NOMO-1 treated with DMSO at 0.1 percent for 48 hours (cell line): ENCODE data around the gene MAP6D1.

Source experiments
- DNase-seq: peaks from one replicate; lab custom pipeline; 2025; ENCODE audit not compliant: unreplicated experiment; lab: John Stamatoyannopoulos, UW

Gene MAP6D1

DNA sequence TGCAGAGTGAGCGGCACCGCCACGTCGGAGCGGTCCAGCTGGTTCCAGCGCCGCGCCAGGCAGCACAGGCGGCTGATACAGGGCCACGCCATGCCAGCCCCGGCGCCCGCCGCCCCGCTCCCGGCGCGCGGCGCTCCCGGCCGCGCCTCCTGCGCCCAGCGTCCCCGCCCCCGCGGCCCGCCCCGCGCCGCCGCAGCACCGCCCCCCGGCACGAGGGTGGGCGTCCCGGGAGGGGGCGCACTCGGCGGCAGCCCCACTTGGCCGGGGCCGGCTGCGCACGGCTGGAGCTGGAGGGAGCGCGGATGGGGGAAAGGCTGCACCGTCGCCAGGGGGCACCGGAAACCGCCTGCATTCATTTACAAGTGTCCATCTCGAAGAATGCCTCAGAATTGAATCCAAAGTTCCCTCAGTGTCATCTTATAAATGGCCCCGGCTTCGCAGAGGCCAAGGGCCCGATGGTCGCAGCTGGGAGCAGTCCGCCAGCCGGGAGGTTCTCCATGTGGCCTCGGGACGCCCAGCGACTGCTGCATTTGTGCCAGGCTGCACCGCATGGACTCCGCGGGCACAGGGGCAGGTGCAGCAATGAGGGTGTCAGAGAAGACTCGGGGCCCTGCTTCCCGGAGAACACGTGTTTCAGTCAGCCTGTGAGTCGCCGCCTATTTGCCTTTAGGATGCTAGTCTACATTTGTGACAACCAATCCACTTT, at the start of gene MAP6D1:
TSS of gene MAP6D1 (minus strand) at position 122 of the 706 bp plus-strand sequence. CDS start at position 92, 30 bp downstream.
- DNase-seq, result peak; percentile 78

DNA sequence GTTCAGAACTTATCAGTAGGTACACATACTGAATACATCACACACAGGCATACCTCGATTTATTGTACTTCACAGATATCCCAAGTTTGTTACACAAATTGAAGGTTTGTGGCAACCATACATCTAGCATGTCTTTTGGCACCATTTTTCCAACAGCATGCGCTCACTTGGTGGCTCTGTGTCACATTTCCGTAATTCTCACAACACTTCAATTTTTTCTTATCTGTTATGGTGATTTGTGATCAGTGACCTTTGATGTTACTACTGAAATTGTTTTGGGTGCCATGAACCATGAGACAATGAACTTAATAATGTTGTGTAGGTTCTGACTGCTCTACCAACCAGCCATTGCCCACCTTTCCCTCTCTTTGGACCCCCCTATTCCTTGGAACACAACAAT, 48.5 kb upstream of the MAP6D1 start:
- DNase-seq, result no peak

DNA sequence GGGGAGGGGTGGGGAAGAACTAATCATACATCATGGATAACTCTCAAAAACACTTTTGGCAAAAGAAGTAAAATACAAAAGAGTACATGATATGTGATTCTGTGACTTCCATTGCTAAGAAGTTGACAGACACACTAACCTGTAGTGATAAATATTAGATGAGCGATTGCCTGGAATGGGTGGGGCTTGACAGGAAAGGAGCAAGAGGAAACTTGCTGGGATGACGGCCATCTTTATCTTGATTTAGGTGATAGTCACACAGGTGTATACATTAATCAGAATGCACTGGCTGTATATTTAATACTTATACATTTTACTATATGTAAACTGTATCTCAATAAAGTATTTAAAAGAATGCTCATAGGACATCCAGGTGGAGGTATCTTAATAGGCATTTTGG, 46.2 kb upstream of the MAP6D1 start:
- no peak for DNase-seq

DNA sequence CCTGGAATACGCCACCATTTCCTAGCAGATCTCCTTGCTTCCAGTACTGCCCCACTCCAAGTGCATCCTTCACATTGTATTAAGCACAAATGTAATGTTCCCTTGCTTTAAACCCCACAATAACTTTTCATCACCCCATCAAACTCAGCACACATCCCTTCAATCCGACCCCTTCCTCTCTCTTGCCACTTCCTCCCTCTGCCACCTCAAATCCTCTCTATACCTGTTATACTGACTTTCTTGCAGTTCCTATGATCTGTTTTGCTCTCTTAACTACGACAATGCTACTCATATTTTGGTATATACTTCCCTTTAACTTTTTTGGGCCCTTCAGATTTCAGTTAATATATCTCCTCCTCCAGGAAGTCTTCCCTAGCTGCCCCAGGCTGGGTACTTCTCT, 45.2 kb upstream of the MAP6D1 start:
- no peak for DNase-seq

DNA sequence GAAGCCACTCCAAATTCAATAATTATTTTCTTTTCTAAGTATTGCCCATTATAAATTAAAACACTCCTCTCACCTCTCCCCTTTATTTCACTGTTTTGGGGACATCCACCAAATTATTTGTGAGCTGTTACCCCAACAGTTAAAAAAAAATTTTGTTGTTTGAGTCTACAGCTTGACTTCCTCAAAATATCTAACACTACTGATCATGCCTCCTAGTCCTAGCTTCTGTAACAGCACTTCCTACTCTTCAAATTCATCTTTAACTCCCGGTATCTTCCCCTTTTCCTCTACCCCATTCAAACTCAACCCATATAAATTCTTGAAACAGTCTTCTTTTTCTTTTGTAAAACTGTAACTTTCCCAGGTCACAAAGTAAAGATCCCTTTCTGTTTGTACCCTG, 43.4 kb upstream of the MAP6D1 start:
- DNase-seq, result peak; percentile 90

DNA sequence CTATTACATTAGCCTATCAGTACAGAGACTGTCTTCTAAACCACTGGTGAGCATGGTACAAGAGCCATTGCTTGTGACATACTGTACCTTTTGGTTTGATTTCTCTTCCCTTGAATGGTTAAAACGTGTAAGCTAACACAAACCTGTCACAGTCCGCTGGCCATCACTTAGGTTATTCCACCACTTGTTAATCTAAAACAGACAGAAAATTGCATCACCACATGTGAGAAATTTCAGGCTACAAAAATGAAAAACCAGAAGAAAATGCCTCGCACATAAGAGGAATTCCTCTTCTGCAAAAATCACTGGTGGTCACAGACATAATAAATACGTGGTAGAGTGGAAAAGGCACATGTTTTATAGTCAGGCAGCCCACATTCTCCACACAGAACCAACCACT, 37.2 kb upstream of the MAP6D1 start:
- no peak for DNase-seq

DNA sequence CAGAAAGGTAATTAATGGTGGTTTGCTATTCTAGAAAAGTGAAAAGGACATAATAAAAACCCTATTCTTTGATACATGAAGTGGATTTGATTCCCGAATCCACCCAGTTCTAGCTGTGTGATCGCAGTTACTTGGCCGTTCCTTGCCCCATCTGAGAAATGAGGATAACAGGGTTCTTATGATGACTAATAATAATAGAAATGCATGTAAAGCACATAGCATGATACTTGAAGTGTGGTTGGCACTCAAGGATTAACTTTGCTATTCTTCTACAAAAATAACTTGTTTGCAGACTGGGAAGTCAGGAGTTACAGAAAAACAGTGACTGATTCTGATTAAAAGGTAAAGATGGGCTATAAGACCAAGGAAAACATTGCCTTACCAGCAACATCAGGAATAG, 32.5 kb upstream of the MAP6D1 start:
- no peak for DNase-seq

DNA sequence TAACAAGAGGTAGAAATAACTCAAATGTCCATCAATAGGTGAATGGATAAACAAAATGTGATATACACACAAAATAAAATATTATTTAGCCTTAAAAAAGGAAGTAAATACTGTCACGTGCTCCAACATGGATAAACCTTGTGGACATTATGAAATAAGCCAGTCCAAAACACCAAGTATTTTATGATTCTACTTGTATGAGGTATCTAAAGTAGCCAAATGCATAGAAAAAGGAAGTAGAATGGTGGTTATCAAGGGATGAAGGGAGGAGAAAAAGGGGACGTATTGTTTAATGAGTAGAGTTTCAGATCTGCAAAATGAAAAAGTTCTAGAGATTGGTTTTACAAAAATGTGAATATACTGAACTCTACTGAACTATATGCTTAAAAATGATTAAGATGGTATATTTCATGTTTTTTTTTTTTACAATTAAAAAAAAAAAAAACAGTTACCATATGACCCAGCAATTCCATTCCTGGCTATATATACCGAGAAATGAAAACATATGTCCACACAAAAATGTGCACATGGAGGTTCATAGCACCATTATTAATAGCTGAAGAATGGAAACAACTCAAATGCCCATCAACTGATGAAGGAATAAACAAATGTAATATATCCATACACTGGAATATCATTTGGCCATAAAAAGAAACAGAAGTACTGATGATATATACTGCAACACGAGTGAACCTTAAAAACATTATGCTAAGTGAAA, 29.1 kb upstream of the MAP6D1 start:
- peak; percentile 83 for DNase-seq

DNA sequence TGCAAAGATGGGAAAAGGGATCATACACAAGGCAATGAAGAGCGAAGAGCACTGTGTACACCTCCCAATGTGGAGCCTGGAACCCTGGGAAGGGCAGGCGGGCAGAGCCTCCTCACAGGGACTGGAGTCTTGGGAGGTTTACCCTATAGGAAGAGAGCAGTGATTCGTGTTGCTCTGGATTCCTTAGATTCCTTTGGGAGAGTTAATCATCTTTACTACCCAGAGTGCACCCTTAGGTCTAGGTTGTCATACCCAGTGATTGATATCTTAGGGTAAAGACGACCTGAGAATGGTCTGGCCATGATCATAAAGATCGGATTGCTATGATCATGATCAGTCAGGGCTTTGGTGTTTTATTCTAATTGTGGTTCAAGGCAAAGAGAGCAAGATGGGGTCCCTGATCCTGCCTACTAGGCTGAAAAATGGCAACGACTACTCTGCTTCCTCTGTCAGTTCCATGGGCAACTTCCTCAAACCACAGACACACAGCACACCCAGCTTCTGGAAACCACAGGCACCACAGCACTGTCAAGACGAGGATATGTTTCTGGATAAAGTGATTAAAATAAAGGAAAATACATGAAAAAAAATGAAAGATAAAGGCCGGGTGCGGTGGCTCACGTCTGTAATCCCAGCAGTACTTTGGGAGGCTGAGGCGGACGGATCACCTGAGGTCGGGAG, 20.4 kb upstream of the MAP6D1 start:
- DNase-seq, result peak; percentile 38

DNA sequence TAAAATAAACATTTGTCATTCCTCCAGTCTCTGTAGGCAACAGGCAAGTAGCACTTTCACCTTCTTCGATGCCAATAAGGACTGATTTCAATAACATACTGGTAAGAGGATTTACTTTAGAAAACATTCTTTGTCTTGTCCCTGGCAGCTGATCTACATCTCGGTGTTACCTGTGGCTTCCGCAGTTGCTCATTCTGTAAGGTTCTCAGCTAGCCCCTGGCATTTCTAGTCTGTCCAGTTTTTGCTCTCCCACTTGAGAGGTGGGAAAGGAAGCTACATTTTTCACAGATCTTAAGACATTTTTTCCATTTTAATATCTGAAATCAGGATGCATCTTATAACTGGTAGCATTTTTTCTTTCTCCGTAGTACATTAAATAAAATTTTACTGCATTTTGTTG, 19.7 kb upstream of the MAP6D1 start:
- no peak for DNase-seq

DNA sequence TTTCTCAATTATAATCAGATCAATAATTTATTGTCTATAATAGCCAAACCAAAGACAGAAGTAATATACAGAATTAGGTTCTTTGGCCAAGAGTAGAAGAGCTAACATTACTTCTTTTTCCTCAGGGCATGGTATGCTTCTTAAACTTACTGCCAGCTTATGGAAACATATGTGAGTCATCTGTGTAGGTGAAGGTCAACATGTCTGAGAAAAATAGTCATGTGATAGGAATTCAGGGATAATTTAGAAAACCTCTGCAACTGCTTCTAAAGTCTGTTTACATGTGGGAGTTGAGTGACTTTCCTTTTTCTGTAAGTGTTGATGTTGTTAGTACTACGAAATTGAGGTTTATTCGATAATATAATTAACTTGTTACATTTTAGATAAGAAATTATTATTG, 19.2 kb upstream of the MAP6D1 start:
- no peak for DNase-seq

DNA sequence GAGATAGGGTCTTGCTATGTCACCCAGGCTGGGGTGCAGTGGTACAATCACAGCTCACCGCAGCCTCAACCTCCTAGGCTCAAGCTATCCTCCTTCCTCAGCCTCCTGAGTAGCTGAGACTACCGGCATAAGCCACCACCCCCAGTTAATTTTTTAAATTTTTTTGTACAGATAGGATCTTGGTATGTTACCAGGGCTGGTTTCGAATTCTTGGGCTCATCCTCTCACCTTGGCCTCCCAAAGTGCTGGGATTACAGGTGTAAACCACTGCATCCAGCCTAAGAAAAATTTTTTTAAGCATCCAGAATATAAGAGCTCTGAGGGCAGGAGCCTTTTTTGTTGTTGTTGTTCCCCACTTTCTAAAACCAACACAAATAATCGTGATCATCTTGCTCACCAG, 14.4 kb upstream of the MAP6D1 start:
- no peak for DNase-seq

DNA sequence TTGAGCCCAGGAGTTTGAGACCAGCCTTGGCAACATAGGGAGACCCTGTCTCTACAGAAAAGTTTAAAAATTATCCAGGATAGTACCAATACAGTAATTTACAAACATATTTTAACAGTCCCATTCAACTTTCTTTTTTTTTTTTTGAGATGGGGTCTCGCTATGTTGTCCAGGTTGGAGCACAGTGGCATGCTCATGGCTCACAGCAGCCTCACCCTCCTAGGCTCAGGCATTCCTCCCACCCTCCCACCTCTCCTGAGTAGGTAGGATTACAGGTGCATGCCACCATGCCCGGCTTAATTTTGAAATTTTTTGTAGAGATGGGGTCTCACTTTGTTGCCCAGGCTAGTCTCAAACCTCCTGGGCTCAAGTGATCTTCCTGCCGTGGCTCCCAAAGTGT, 12.5 kb upstream of the MAP6D1 start:
- DNase-seq, result no peak

DNA sequence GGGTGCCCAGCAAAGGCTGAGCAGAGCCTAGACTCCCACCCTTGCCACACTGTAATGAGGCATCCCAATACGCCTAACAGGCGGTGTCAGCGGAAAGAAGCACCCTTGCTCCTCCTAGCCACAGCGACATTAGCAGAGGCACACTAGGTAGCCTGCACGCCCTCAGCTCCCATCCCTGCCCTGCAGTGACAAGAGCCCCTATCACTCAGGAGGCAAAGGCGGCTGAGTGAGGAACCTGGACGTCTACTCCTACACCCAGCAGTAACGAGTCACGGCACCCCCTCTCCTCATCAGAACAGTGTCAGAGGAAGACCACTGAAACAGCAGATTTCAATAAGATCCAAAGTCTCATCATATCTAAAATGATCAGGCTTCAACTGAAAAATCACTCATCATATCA, 12.0 kb upstream of the MAP6D1 start:
- DNase-seq, result no peak

DNA sequence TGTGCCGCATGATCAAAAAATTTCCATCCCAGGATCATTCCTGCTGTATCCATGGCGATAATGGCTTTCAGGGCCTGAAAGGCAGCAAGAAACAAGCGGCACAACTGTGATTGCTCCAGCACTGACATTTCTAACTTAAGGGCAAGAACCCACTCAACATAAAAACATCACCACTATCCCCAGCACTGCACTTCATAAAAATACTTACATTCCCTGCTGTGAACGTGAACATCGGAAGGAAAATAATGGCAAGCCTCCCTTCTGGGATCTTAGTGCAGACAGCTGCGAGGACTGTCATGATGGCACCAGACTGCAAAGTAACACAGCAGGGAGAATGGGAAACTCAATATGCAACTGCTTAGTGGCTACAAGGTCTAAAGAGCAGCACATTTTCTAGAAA, 8.1 kb upstream of the MAP6D1 start:
- no peak for DNase-seq

DNA sequence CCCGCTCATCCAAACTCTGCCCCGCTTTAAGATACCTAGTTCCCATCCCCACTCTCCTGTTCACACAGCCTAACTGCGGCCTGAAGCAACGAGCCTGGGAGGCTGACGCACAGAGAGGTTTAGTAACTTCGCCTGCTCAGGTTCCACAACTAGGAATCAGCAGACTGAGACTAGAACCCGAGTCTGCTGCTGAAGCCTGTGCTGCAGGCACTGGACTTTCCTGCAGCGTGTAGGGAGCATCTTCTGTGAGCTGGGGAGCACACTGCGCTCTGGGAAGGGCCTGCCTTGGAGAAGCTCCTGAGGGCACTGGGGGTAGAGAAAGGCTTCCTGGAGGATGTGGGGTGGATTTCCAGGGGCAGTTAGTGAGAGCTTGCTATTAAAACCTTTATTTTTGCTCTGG, 4.8 kb upstream of the MAP6D1 start:
- no peak for DNase-seq

DNA sequence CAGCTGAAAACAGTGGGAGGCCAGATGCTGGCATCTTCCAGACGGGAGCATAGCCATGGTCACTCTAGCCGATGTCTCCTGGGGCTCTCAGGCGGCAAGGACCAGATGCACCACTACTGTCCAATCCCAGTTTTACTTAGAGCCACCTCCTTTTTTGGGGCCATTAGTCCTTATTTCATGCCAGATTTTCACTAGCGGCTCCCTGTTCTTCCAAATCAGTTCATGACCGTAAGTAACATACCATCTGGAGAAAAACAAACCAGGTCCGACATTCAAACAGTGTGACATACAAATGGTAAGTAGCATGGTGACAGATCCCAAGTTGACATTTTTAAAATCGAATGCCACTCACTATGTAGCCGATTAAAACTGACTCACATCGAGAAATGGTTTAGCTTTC, 4.1 kb upstream of the MAP6D1 start:
- no peak for DNase-seq

DNA sequence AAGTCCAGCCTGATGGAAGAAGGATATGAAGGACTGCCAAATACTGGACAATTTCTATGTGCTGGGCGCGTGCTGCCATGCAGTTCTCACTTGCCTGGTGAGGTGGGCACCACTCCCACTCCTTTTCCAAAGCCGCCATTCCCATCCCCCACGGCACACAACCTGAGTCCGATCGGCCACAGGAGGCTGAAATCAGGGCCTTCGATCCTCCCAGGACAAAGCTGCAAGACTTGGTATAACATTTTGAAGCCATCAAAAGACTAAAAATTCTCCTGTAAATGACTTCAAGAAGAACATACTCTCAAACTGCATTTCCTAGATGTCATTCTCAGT, 3.1 kb upstream of the MAP6D1 start:
- DNase-seq, result no peak

DNA sequence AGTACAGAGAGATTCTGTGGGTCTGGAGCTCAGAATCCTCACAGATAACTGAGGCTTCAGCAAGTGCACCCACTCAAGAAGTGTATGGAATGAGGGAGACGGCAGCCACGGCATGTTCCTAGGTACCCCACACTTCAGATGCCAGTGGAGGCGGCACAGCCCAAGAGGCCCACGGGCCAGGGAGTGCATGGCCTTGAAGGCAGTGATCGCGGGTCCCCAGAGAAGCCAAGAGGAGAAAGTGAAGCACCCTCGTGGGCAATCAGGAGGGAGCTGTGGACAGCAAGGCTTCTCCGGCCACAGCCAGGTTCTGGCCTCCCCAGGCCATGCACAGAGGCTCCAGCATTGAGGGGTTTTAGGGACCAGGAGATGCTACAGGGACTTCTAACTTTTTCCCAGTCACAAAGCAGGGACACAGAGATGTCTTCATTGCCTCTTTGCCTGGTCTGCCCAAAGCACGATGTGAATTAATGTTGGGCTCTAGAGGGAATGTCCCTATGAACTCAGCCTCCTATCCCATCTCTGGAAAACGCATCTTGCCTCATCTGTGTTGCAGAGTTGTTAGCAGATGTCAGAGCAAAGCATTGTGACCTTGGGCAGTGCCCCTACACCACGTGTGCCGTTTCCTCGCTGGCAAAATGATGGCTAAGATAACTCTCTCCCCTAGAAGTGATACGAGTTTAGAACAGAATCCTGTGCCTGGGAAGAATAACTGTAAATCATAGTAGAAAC, 2.6 kb upstream of the MAP6D1 start:
- DNase-seq, result no peak

DNA sequence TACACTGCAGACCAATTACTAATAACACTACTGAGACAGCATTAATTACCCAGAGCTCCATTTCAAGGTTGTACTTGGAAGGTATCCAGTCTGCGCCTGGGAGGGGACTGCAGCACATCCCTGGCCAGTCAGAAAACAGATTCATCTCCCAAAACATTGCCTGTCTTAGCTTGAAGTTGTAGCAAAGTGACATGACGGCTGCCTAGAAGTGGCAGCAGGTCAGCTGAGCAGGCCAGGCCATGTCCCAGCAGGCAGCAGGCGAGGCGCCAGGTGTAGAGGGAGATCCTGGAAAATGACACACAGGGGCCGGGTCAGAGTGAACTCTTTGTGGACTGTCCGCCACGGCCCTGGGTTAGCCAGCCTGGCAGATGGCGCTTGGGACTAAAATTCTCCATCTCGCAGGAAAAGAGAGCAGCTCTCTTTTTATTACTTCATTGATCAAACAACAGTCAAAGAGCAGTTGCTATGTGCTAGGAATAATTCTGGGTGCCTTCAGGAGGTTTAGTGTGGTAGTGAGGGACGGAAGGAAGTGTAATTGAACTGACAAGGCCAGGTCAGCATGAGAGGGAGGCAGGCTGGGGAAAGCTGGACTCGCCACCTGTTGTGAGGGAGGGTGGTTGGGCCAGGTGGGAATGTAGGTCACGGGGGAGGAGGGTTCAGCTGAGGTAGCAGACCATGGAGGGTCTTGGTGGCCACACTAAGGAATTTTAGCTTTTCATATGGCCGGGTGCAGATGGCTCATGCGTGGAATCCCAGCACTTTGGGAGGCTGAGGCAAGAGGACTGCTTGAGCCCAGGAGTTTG, 1.3 kb upstream of the MAP6D1 start:
- no peak for DNase-seq
